MG63 (cell line): ENCODE measurements around the gene CATSPERZ. TPM values are rescaled to one million over a fixed set of nuclear protein-coding genes. Genes with fewer than 3 reads are reported as not detected.
A peak's percentile ranks its signal among the peaks of the same experiment; 100 is the strongest.

Experiments
- DNase-seq: peaks from one replicate; pipeline ENCODE4 v3.0.0-alpha.2; 2020
- H3K27me3 ChIP-seq: fragments of 250-450 bp; sonication (Bioruptor Pico); 2 replicates; pipeline ENCODE4 v1.5.1; 2020; ENCODE audit warnings: mild to moderate bottlenecking, moderate library complexity
- H3K36me3 ChIP-seq: fragments of 250-450 bp; sonication (Bioruptor Pico); 2 replicates; pipeline ENCODE4 v1.5.1; 2020; ENCODE audit warnings: mild to moderate bottlenecking, moderate library complexity
- H3K4me3 ChIP-seq: fragments of 250-450 bp; sonication (Bioruptor Pico); 2 replicates; pipeline ENCODE4 v1.5.1; 2020; ENCODE audit warnings: mild to moderate bottlenecking, moderate library complexity
- H3K9me3 ChIP-seq: fragments of 250-450 bp; sonication (Bioruptor Pico); 2 replicates; pipeline ENCODE4 v1.5.1; 2020; ENCODE audit warnings: mild to moderate bottlenecking, moderate library complexity
- total RNA-seq: library from RNA; depleted of rRNA; stranded (reverse); fragments of >200 nt; shearing (Covaris generic); gene quantifications from 2 replicates; pipeline ENCODE4 v1.2.3, GENCODE V29; 2014; ENCODE audit warnings: low replicate concordance

Gene CATSPERZ
- total RNA-seq, 1 experiment from 2014 or later: not detected

GRCh38 chr11:64261556-64262080, 38.5 kb upstream of the CATSPERZ start:
- no peak for DNase-seq
- Histone ChIP-seq H3K36me3 (peaks cover 37% of the 10 kb centered on the region), H3K4me3 (no peak overlapping the region), H3K9me3 (no peaks in the 10 kb centered on the region), H3K27me3 (no peaks in the 10 kb centered on the region)

- Histone ChIP-seq H3K36me3 (peaks cover 33% of the 10 kb centered on the region), H3K9me3 (no peaks in the 10 kb centered on the region), H3K27me3 (no peaks in the 10 kb centered on the region), H3K4me3 (no peak overlapping the region)
- no peak for DNase-seq
Measured at GRCh38 chr11:64262271-64263002, 37.7 kb upstream of the CATSPERZ start.

GRCh38 chr11:64263021-64263946, 36.9 kb upstream of the CATSPERZ start:
- H3K4me3 ChIP-seq: no peak overlapping the region
- H3K9me3 ChIP-seq: no peaks in the 10 kb centered on the region
- H3K27me3 ChIP-seq: no peaks in the 10 kb centered on the region
- peaks cover 31% of the 10 kb centered on the region for H3K36me3 ChIP-seq
- DNase-seq: no peak

GRCh38 chr11:64263947-64264317, 36.2 kb upstream of the CATSPERZ start:
- no peaks in the 10 kb centered on the region for H3K9me3 ChIP-seq
- peaks cover 25% of the 10 kb centered on the region for H3K36me3 ChIP-seq
- H3K27me3 ChIP-seq: no peaks in the 10 kb centered on the region
- no peak for DNase-seq
- no peak overlapping the region for H3K4me3 ChIP-seq

GRCh38 chr11:64264371-64264852, 35.7 kb upstream of the CATSPERZ start:
- Histone ChIP-seq H3K4me3 (no peak overlapping the region), H3K27me3 (no peaks in the 10 kb centered on the region), H3K9me3 (no peaks in the 10 kb centered on the region), H3K36me3 (peaks cover 22% of the 10 kb centered on the region)
- DNase-seq: no peak

GRCh38 chr11:64265176-64266160, 34.7 kb upstream of the CATSPERZ start:
- H3K4me3 ChIP-seq: no peak overlapping the region
- H3K9me3 ChIP-seq: no peaks in the 10 kb centered on the region
- H3K27me3 ChIP-seq: no peaks in the 10 kb centered on the region
- no peak for DNase-seq
- H3K36me3 ChIP-seq: peaks cover 14% of the 10 kb centered on the region

GRCh38 chr11:64266339-64266738, 33.8 kb upstream of the CATSPERZ start:
- no peaks in the 10 kb centered on the region for H3K27me3 ChIP-seq
- H3K4me3 ChIP-seq: no peak overlapping the region
- no peaks in the 10 kb centered on the region for H3K9me3 ChIP-seq
- no peak for DNase-seq
- peaks cover 15% of the 10 kb centered on the region for H3K36me3 ChIP-seq

- H3K36me3 ChIP-seq: peaks cover 17% of the 10 kb centered on the region
- no peaks in the 10 kb centered on the region for H3K9me3 ChIP-seq
- no peak for DNase-seq
- no peaks in the 10 kb centered on the region for H3K27me3 ChIP-seq
- H3K4me3 ChIP-seq: no peak overlapping the region
Measured at GRCh38 chr11:64267207-64267945, 32.8 kb upstream of the CATSPERZ start.

GRCh38 chr11:64268025-64268892, 31.9 kb upstream of the CATSPERZ start:
- H3K9me3 ChIP-seq: no peaks in the 10 kb centered on the region
- H3K36me3 ChIP-seq: peaks cover 11% of the 10 kb centered on the region
- no peaks in the 10 kb centered on the region for H3K27me3 ChIP-seq
- peak; percentile 60 for DNase-seq
- H3K4me3 ChIP-seq: peak overlapping the region; percentile 60

GRCh38 chr11:64268893-64269539, 31.1 kb upstream of the CATSPERZ start:
- Histone ChIP-seq H3K27me3 (no peaks in the 10 kb centered on the region), H3K4me3 (peak overlapping the region; percentile 60), H3K36me3 (peaks cover 10% of the 10 kb centered on the region), H3K9me3 (no peaks in the 10 kb centered on the region)
- DNase-seq: peak; percentile 74

- H3K36me3 ChIP-seq: peaks cover 10% of the 10 kb centered on the region
- no peaks in the 10 kb centered on the region for H3K27me3 ChIP-seq
- H3K9me3 ChIP-seq: no peaks in the 10 kb centered on the region
- peak; percentile 99 for DNase-seq
- H3K4me3 ChIP-seq: peak overlapping the region; percentile 60
Measured at GRCh38 chr11:64269540-64270220, 30.5 kb upstream of the CATSPERZ start.

- peaks cover 23% of the 10 kb centered on the region for H3K36me3 ChIP-seq
- no peaks in the 10 kb centered on the region for H3K9me3 ChIP-seq
- DNase-seq: no peak
- H3K27me3 ChIP-seq: no peaks in the 10 kb centered on the region
- no peak overlapping the region for H3K4me3 ChIP-seq
Measured at GRCh38 chr11:64275031-64275800, 24.9 kb upstream of the CATSPERZ start.

GRCh38 chr11:64275841-64276240, 24.3 kb upstream of the CATSPERZ start:
- H3K9me3 ChIP-seq: no peaks in the 10 kb centered on the region
- peaks cover 26% of the 10 kb centered on the region for H3K36me3 ChIP-seq
- no peak overlapping the region for H3K4me3 ChIP-seq
- no peak for DNase-seq
- H3K27me3 ChIP-seq: no peaks in the 10 kb centered on the region
